Measurements from ENCODE around the gene ANKRD55. TPM values are rescaled to one million over a fixed set of nuclear protein-coding genes. Genes with fewer than 3 reads are reported as not detected.

The ANKRD55 gene
- total RNA-seq, 1 experiment from 2014 or later: not detected

GRCh38 chr5:56076486-56076885, 156.6 kb downstream of the ANKRD55 start (continued):
- TF ChIP-seq USF2 (CRISPR knock-in tag; IDR thresholded peaks at IDR 0.05): no peak
- no peak for TF ChIP-seq ZNF512 (CRISPR knock-in tag; IDR thresholded peaks at IDR 0.05; ENCODE audit: borderline replicate concordance)
- no peak for TF ChIP-seq ZNF532 (CRISPR knock-in tag; IDR thresholded peaks at IDR 0.05; ENCODE audit: borderline replicate concordance)
- TF ChIP-seq SMAD4 (CRISPR knock-in tag; IDR thresholded peaks at IDR 0.05): no peak
- no peak for TF ChIP-seq RORB (CRISPR knock-in tag; IDR thresholded peaks at IDR 0.05)
- TF ChIP-seq HMGXB4 (CRISPR knock-in tag; IDR thresholded peaks at IDR 0.05): no peak

GRCh38 chr5:56075361-56075760, 157.8 kb downstream of the ANKRD55 start:
- TF ChIP-seq ERG (CRISPR knock-in tag; IDR thresholded peaks at IDR 0.05) (no peak), ARID4B (CRISPR knock-in tag; IDR thresholded peaks at IDR 0.05; ENCODE audit: borderline replicate concordance) (no peak), TP53 (CRISPR knock-in tag; IDR thresholded peaks at IDR 0.05) (no peak), ESRRA (CRISPR knock-in tag; IDR thresholded peaks at IDR 0.05; ENCODE audit: borderline replicate concordance) (no peak)
- CTCF ChIA-PET: no interaction called here
- Mint-ChIP-seq H3K36me3 (no peaks in the 10 kb centered on the region), H3K4me1 (peaks cover 9% of the 10 kb centered on the region; the same call in 1 of the 2 replicates), H3K27me3 (ENCODE audit: low read depth) (no peaks in the 10 kb centered on the region), H3K27ac (no peak overlapping the region), H3K9me3 (peaks cover 8% of the 10 kb centered on the region; the same call in 1 of the 2 replicates), H3K4me3 (no peak overlapping the region)
- ATAC-seq: no peak
- DNase-seq (ENCODE audit: low spot score): no peak
- POLR2A ChIA-PET: interaction anchor here (0.7 kb wide), 1 partner anchor 963 kb away, joined by 7 read pairs; no protein-coding TSS in a partner anchor

Data from WTC11 (cell line).